Measurements from ENCODE around the gene JMJD8. TPM values are rescaled to one million over a fixed set of nuclear protein-coding genes. Genes with fewer than 3 reads are reported as not detected.

Gene JMJD8
- polyA plus RNA-seq, 3 donors = 28.7 to 45.3 (median 33.5) TPM

DNA sequence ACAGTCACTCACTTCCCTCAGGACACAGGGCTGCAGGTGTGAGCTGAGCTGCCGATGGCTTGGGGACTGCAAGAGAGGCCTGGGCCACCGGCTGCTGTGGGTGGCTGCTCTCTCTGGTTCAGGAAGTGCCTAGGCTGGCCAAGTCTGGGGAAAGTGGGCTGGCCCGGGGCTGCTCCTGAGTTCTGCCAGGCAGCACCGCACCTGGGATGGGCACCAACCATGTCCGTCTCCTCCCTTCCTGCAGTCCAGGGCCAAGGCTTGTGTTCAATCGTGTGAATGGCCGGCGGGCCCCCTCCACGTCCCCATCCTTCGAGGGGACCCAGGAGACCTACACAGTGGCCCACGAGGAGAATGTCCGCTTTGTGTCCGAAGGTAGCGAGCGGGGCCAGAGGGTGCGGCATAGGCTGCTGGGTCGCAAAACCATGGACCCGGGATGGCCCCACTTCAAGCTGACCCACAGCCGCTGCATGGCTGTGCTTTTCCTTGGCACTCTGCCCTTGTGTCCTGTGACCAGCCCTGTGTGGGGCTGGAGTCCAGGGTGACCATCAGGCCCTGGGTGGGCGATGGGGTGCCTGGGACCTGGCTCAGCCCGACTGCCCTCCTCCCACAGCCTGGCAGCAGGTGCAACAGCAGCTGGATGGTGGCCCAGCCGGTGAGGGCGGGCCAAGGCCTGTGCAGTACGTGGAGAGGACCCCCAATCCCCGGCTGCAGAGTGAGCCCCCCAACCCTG, 36.8 kb downstream of the JMJD8 start:
- intact Hi-C loops (cut with micrococcal nuclease) = no loop called here
- Histone ChIP-seq H3K4me2 (replicated peaks; ENCODE audit: extremely low read depth, low read length, poor library complexity, severe bottlenecking) (peak overlapping the region; percentile 85), H3K36me3 (replicated peaks in 1 of 2; ENCODE audit: control insufficient read depth in 1 of 2, insufficient read depth in 2 of 2, low read length in 2 of 2) (no peaks in the 10 kb centered on the region), H4K20me1 (ENCODE audit: insufficient read depth, low read length) (peaks cover 49% of the 10 kb centered on the region), H3K4me3 (replicated peaks in 1 of 3; ENCODE audit: low read depth in 2 of 3, low read length in 3 of 3) (no peak overlapping the region), H3K27ac (ENCODE audit: low read depth in 1 of 2, low read length in 2 of 2) (no peak overlapping the region), H3K9me3 (replicated peaks in 1 of 2; ENCODE audit: control insufficient read depth in 1 of 2, insufficient read depth in 1 of 2, low read length in 2 of 2) (no peaks in the 10 kb centered on the region), H3K9ac (ENCODE audit: insufficient read depth, low read length, poor library complexity, severe bottlenecking) (no peak overlapping the region), H3K79me2 (ENCODE audit: insufficient read depth, low read length) (peaks cover 24% of the 10 kb centered on the region), H3K4me1 (ENCODE audit: control insufficient read depth in 1 of 2, insufficient read depth in 2 of 2, low read length in 2 of 2) (peaks cover 33 to 55% of the 10 kb centered on the region in 2 donors), H2AFZ (ENCODE audit: insufficient read depth, low read depth, low read length, poor library complexity, severe bottlenecking) (no peak overlapping the region), H3K27me3 (ENCODE audit: control insufficient read depth in 2 of 2, insufficient read depth in 2 of 2, low read length in 2 of 2) (no peaks in the 10 kb centered on the region)
- H3K4me1 Mint-ChIP-seq = peaks cover 47% of the 10 kb centered on the region
- peaks cover 0 to 2% (median 0%) of the 10 kb centered on the region in 7 donors for H3K9me3 Mint-ChIP-seq
- H3K27me3 Mint-ChIP-seq (ENCODE audit: low read depth in 3 of 3) = peaks cover 0 to 3% (median 0%) of the 10 kb centered on the region in 3 donors
- no peak overlapping the region for H3K27ac Mint-ChIP-seq
- no peak overlapping the region for H3K4me3 Mint-ChIP-seq
- H3K36me3 Mint-ChIP-seq = peaks cover 5 to 15% of the 10 kb centered on the region in 2 donors
- no peak for DNase-seq
- TF ChIP-seq, protein P1, sequence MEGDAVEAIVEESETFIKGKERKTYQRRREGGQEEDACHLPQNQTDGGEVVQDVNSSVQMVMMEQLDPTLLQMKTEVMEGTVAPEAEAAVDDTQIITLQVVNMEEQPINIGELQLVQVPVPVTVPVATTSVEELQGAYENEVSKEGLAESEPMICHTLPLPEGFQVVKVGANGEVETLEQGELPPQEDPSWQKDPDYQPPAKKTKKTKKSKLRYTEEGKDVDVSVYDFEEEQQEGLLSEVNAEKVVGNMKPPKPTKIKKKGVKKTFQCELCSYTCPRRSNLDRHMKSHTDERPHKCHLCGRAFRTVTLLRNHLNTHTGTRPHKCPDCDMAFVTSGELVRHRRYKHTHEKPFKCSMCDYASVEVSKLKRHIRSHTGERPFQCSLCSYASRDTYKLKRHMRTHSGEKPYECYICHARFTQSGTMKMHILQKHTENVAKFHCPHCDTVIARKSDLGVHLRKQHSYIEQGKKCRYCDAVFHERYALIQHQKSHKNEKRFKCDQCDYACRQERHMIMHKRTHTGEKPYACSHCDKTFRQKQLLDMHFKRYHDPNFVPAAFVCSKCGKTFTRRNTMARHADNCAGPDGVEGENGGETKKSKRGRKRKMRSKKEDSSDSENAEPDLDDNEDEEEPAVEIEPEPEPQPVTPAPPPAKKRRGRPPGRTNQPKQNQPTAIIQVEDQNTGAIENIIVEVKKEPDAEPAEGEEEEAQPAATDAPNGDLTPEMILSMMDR (IDR thresholded peaks at IDR 0.05) = no peak
- WGBS (ENCODE audit: insufficient coverage) = 93% methylated on average over 20 of the region's 25 CpGs

DNA sequence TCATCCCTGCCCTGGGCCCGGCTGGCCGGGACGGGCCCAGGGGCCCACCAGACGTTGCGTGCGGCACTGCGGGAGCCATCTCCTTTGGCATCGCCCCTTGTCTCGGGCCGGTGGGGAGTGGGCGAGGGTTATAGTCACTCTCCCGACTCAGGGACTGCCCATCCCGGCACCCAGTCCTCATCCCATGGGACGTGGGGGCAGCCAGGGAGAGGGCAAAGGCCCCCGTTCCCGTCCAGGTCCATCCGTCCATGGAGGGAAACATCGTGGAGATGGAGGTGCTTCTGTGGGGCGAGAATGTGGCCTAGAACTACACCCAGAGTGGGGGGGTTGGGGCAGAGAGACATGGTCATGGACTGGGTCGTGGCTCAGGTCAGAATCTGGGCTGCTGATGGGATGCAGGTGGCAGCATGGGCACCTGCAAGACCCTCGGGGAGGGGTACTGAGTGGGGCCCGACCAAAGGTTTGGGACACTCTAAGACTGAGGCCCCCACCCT, 37.4 kb downstream of the JMJD8 start:
- Mint-ChIP-seq H3K27me3 (ENCODE audit: low read depth in 3 of 3) (peaks cover 0 to 3% (median 0%) of the 10 kb centered on the region in 3 donors), H3K4me3 (no peak overlapping the region), H3K36me3 (peaks cover 5 to 15% of the 10 kb centered on the region in 2 donors), H3K4me1 (peaks cover 47% of the 10 kb centered on the region), H3K9me3 (peaks cover 0 to 2% (median 0%) of the 10 kb centered on the region in 7 donors), H3K27ac (no peak overlapping the region)
- Histone ChIP-seq H3K36me3 (replicated peaks in 1 of 2; ENCODE audit: control insufficient read depth in 1 of 2, insufficient read depth in 2 of 2, low read length in 2 of 2) (no peaks in the 10 kb centered on the region), H3K79me2 (ENCODE audit: insufficient read depth, low read length) (peaks cover 24% of the 10 kb centered on the region), H3K9ac (ENCODE audit: insufficient read depth, low read length, poor library complexity, severe bottlenecking) (no peak overlapping the region), H4K20me1 (ENCODE audit: insufficient read depth, low read length) (peaks cover 49% of the 10 kb centered on the region), H3K4me1 (ENCODE audit: control insufficient read depth in 1 of 2, insufficient read depth in 2 of 2, low read length in 2 of 2) (peaks cover 34 to 61% of the 10 kb centered on the region in 2 donors), H3K9me3 (replicated peaks in 1 of 2; ENCODE audit: control insufficient read depth in 1 of 2, insufficient read depth in 1 of 2, low read length in 2 of 2) (no peaks in the 10 kb centered on the region), H2AFZ (ENCODE audit: insufficient read depth, low read depth, low read length, poor library complexity, severe bottlenecking) (no peak overlapping the region), H3K4me3 (replicated peaks in 1 of 3; ENCODE audit: low read depth in 2 of 3, low read length in 3 of 3) (no peak overlapping the region), H3K27ac (ENCODE audit: low read depth in 1 of 2, low read length in 2 of 2) (no peak overlapping the region), H3K27me3 (ENCODE audit: control insufficient read depth in 2 of 2, insufficient read depth in 2 of 2, low read length in 2 of 2) (no peaks in the 10 kb centered on the region), H3K4me2 (replicated peaks; ENCODE audit: extremely low read depth, low read length, poor library complexity, severe bottlenecking) (no peak overlapping the region)
- WGBS (ENCODE audit: insufficient coverage) = 94% methylated on average over 19 of the region's 22 CpGs
- intact Hi-C loops (cut with micrococcal nuclease) = no loop called here
- TF ChIP-seq, protein P1 (IDR thresholded peaks at IDR 0.05) = no peak
- no peak for DNase-seq
